Measurements from ENCODE around the gene PARP12.

The PARP12 gene

GRCh38 chr7:140050100-140050499, 12.7 kb downstream of the PARP12 start:
- ChIA-PET CTCF (no interaction called here), POLR2A (no interaction called here)
- Histone ChIP-seq H3K9me3 (ENCODE audit: control insufficient read depth, insufficient read depth, low read depth, low read length) (no peaks in the 10 kb centered on the region), H3K27ac (ENCODE audit: extremely low read depth, low read depth, low read length) (no peak overlapping the region), H3K36me3 (ENCODE audit: control insufficient read depth in 2 of 2, insufficient read depth in 1 of 2, low read length in 2 of 2) (no peaks in the 10 kb centered on the region), H3K4me1 (ENCODE audit: control insufficient read depth, insufficient read depth, low read length) (no peaks in the 10 kb centered on the region), H3K4me3 (ENCODE audit: low read depth, low read length) (no peak overlapping the region)
- TF ChIP-seq KLF8 (tag by site-specific recombination; IDR thresholded peaks at IDR 0.05), result no peak
- no peak for TF ChIP-seq ZNF302 (tag by site-specific recombination; IDR thresholded peaks at IDR 0.05; ENCODE audit: low read depth)
- no peak for TF ChIP-seq ZNF202 (tag by site-specific recombination; IDR thresholded peaks at IDR 0.05; ENCODE audit: borderline replicate concordance)
- no peak for TF ChIP-seq ZNF600 (tag by site-specific recombination; IDR thresholded peaks at IDR 0.05)
- TF ChIP-seq ZSCAN5A (tag by site-specific recombination; IDR thresholded peaks at IDR 0.05), result no peak
- no peak for TF ChIP-seq ZNF449 (tag by site-specific recombination; IDR thresholded peaks at IDR 0.05)
- no peak for TF ChIP-seq ZNF391 (tag by site-specific recombination; IDR thresholded peaks at IDR 0.05; ENCODE audit: borderline replicate concordance, low read depth)
- no peak for TF ChIP-seq ZNF624 (tag by site-specific recombination; IDR thresholded peaks at IDR 0.05)
- TF ChIP-seq KLF10 (tag by site-specific recombination; IDR thresholded peaks at IDR 0.05), result no peak
- TF ChIP-seq ZNF580 (tag by site-specific recombination; IDR thresholded peaks at IDR 0.05), result no peak
- no peak for TF ChIP-seq WT1 (tag by site-specific recombination; IDR thresholded peaks at IDR 0.05)
- TF ChIP-seq ZNF660 (tag by site-specific recombination; IDR thresholded peaks at IDR 0.05), result no peak
- no peak for TF ChIP-seq ZSCAN16 (tag by site-specific recombination; IDR thresholded peaks at IDR 0.05)
- no peak for TF ChIP-seq ZBTB8A (tag by site-specific recombination; IDR thresholded peaks at IDR 0.05)
- no peak for TF ChIP-seq BCL11A (tag by site-specific recombination; IDR thresholded peaks at IDR 0.05; ENCODE audit: low read depth)
- no peak for TF ChIP-seq PRDM4 (tag by site-specific recombination; IDR thresholded peaks at IDR 0.05)
- no peak for TF ChIP-seq TCF7L2 (IDR thresholded peaks at IDR 0.05; ENCODE audit: borderline replicate concordance, low read depth, low read length)
- no peak for TF ChIP-seq ZNF670 (tag by site-specific recombination; IDR thresholded peaks at IDR 0.05; ENCODE audit: low read depth)

GRCh38 chr7:140049339-140050024, 13.3 kb downstream of the PARP12 start:
- Histone ChIP-seq H3K4me1 (ENCODE audit: control insufficient read depth, insufficient read depth, low read length) (no peaks in the 10 kb centered on the region), H3K9me3 (ENCODE audit: control insufficient read depth, insufficient read depth, low read depth, low read length) (no peaks in the 10 kb centered on the region), H3K36me3 (ENCODE audit: control insufficient read depth in 2 of 2, insufficient read depth in 1 of 2, low read length in 2 of 2) (no peaks in the 10 kb centered on the region), H3K27ac (ENCODE audit: extremely low read depth, low read depth, low read length) (no peak overlapping the region), H3K4me3 (ENCODE audit: low read depth, low read length) (no peak overlapping the region)
- POLR2A ChIA-PET, result no interaction called here
- CTCF ChIA-PET, result no interaction called here
- no peak for TF ChIP-seq ZNF776 (tag by site-specific recombination; IDR thresholded peaks at IDR 0.05; ENCODE audit: borderline replicate concordance)
- TF ChIP-seq ZNF571 (tag by site-specific recombination; IDR thresholded peaks at IDR 0.05), result no peak

Data from HEK293 (cell line).